ENCODE results near the gene MFAP4.

GRCh38 chr17:19357761-19358160 is 29.2 kb downstream of the MFAP4 start:
- TF ChIP-seq CTCF (IDR thresholded peaks at IDR 0.05) (no peak), POLR2A (IDR thresholded peaks at IDR 0.05) (no peak)

Data from lower leg skin (tissue), 3 donors.